HL-60 (cell line): ENCODE data around the gene TAX1BP1.
A peak's percentile ranks its signal among the peaks of the same experiment; 100 is the strongest.
"Not testable (repeated sequence)": the region's sequence is repeated elsewhere in the genome, so short reads cannot be mapped to it uniquely, and the experiment has no call there.

ENCODE experiments used
- GABPA ChIP-seq: IDR thresholded peaks from 2 replicates; pipeline ENCODE4 v1.6.1; 2012; ENCODE audit warnings: low read depth
- POLR2AphosphoS5 ChIP-seq: IDR thresholded peaks from 2 replicates; pipeline ENCODE4 v1.6.1; 2012; ENCODE audit warnings: low read depth
- SPI1 ChIP-seq: IDR thresholded peaks from 2 replicates; pipeline ENCODE4 v1.6.1; 2012; ENCODE audit warnings: low read depth, mild to moderate bottlenecking, borderline replicate concordance
- TF ChIP-seq, protein P1 (sequence below): IDR thresholded peaks from one replicate; pipeline ENCODE4 v1.5.1; 2011; ENCODE audit warnings: low read length, control low read depth, inconsistent platforms; ENCODE audit not compliant: insufficient read depth
- TF ChIP-seq, protein P2 (sequence below): IDR thresholded peaks from 2 replicates; pipeline ENCODE4 v1.6.1; 2012; ENCODE audit warnings: low read depth; ENCODE audit not compliant: insufficient replicate concordance

DNA sequence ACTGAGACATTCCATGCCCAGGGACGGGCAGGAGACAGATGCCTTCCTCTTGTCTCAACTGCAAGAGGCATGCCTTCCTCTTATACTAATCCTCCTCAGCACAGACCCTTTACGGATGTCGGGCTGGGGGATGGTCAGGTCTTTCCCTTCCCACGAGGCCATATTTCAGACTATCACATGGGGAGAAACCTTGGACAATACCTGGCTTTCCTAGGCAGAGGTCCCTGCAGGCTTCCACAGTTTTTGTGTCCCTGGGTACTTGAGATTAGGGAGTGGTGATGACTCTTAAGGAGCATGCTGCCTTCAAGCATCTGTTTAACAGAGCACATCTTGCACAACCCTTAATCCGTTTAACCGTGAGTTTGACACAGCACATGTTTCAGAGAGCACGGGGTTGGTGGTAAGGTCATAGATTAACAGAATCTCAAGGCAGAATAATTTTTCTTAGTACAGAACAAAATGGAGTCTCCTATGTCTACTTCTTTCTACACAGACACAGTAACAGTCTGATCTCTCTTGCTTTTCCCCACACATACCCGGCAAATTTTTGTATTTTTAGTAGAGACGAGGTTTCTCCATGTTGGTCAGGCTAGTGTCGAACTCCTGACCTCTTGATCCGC, 2.2 kb downstream of the TAX1BP1 start:
- TF ChIP-seq, protein P1, sequence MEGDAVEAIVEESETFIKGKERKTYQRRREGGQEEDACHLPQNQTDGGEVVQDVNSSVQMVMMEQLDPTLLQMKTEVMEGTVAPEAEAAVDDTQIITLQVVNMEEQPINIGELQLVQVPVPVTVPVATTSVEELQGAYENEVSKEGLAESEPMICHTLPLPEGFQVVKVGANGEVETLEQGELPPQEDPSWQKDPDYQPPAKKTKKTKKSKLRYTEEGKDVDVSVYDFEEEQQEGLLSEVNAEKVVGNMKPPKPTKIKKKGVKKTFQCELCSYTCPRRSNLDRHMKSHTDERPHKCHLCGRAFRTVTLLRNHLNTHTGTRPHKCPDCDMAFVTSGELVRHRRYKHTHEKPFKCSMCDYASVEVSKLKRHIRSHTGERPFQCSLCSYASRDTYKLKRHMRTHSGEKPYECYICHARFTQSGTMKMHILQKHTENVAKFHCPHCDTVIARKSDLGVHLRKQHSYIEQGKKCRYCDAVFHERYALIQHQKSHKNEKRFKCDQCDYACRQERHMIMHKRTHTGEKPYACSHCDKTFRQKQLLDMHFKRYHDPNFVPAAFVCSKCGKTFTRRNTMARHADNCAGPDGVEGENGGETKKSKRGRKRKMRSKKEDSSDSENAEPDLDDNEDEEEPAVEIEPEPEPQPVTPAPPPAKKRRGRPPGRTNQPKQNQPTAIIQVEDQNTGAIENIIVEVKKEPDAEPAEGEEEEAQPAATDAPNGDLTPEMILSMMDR, result not testable (repeated sequence)
- peak; percentile 42; the same call in 1 of the 2 replicates for TF ChIP-seq POLR2AphosphoS5
- TF ChIP-seq, protein P2, sequence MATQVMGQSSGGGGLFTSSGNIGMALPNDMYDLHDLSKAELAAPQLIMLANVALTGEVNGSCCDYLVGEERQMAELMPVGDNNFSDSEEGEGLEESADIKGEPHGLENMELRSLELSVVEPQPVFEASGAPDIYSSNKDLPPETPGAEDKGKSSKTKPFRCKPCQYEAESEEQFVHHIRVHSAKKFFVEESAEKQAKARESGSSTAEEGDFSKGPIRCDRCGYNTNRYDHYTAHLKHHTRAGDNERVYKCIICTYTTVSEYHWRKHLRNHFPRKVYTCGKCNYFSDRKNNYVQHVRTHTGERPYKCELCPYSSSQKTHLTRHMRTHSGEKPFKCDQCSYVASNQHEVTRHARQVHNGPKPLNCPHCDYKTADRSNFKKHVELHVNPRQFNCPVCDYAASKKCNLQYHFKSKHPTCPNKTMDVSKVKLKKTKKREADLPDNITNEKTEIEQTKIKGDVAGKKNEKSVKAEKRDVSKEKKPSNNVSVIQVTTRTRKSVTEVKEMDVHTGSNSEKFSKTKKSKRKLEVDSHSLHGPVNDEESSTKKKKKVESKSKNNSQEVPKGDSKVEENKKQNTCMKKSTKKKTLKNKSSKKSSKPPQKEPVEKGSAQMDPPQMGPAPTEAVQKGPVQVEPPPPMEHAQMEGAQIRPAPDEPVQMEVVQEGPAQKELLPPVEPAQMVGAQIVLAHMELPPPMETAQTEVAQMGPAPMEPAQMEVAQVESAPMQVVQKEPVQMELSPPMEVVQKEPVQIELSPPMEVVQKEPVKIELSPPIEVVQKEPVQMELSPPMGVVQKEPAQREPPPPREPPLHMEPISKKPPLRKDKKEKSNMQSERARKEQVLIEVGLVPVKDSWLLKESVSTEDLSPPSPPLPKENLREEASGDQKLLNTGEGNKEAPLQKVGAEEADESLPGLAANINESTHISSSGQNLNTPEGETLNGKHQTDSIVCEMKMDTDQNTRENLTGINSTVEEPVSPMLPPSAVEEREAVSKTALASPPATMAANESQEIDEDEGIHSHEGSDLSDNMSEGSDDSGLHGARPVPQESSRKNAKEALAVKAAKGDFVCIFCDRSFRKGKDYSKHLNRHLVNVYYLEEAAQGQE, result not testable (repeated sequence)
- TF ChIP-seq GABPA, SPI1: not testable (repeated sequence)
